AG10803 (cell line): Measurements from ENCODE around the gene PRR36.

Experiments used
- DNase-seq: peaks from one replicate; pipeline ENCODE4 v3.0.0; 2010; ENCODE audit warnings: low read depth
- H3K4me3 ChIP-seq: 2 replicates; pipeline ENCODE4 v1.5.1; 2011; ENCODE audit warnings: mild to moderate bottlenecking, low read length, control low read depth
- CTCF ChIP-seq: conservative IDR thresholded peaks from 2 replicates; pipeline ENCODE4 v1.5.1; 2011; ENCODE audit warnings: mild to moderate bottlenecking, low read length, control low read depth, inconsistent platforms

The PRR36 gene

GRCh38 chr19:7874076-7874896, at the start of gene PRR36:
TSS of gene PRR36 (minus strand) at chr19:7874390. CDS start at chr19:7873689, 701 bp downstream.
- DNase-seq = no peak
- H3K4me3 ChIP-seq = peak within 1 kb of the TSS; percentile 22; the same call in 1 of the 2 replicates
- no peak for TF ChIP-seq CTCF

GRCh38 chr19:7923295-7924191, 49.4 kb upstream of the PRR36 start:
- no peak for TF ChIP-seq CTCF
- H3K4me3 ChIP-seq = no peak overlapping the region
- no peak for DNase-seq

GRCh38 chr19:7922836-7923195, 48.6 kb upstream of the PRR36 start:
- no peak overlapping the region for H3K4me3 ChIP-seq
- no peak for DNase-seq
- TF ChIP-seq CTCF = no peak

- no peak for DNase-seq
- H3K4me3 ChIP-seq = peak overlapping the region; percentile 75; the same call in 1 of the 2 replicates
- no peak for TF ChIP-seq CTCF
Observed at GRCh38 chr19:7921967-7922835, 48.0 kb upstream of the PRR36 start.

GRCh38 chr19:7921302-7921966, 47.2 kb upstream of the PRR36 start:
- DNase-seq = no peak
- TF ChIP-seq CTCF = no peak
- H3K4me3 ChIP-seq = peak overlapping the region; percentile 75
